GM21447 (cell line): ENCODE results near the gene AHRR.

Experiments
- ATAC-seq: cut with Tn5 transposase; IDR thresholded peaks from one replicate; pipeline ENCODE4 v1.9.1; 2021; ENCODE audit not compliant: unreplicated experiment

Gene AHRR

DNA sequence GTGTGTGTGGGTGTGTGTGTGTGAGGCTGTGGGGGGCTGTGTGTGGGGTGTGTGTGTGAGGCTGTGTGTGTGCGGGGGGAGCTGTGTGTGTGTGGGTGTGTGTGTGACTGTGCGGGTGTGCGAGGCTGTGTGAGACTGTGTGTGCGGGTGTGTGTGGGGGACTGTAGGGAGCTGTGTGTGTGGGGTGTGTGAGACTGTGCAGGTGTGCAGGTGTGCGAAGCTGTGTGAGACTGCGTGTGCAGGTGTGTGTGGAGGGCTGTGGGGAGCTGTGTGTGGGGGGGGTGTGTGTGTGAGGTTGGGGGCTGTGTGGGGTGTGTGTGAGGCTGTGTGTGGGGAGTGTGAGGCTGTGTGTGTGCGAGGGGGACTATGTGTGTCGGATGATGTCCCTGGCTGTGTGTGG lies 23.2 kb downstream of the AHRR start:
- no peak for ATAC-seq

- ATAC-seq: no peak
Observed at GRCh38 chr5:345404-346195, 24.1 kb downstream of the AHRR start.

DNA sequence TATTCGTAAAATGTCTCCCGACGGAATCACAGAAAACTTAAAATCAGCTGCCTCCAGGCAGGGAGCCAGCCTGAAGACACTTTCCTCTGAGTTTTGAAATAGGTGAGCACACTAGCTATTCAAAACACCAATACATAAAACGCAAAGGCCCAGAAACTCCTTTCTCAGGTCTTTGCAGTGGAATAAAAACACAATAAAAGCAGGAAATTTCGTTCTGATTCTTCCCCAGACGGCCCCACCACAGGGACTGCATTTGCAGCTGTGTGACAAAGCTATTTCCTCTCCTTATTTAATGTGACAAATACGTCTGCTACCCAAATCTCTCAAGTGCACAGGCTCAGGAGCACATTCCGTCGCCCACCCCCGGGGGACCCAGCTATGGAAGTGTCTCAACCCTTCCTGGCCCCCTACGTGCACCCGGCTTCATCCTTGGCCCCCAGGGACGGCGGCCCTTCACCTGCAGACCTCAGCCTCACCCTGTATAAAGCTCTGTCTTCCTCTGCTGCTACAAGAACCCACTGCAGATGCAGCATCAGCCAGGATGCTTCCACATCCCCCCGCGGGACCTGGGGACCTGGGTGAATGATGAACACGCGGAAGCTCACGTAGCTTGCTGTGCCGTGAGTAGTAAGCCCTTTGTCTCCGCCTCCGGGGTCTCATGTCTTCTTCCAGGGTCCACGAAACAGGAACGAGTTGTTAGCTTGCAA lies 24.9 kb downstream of the AHRR start:
- ATAC-seq: no peak

DNA sequence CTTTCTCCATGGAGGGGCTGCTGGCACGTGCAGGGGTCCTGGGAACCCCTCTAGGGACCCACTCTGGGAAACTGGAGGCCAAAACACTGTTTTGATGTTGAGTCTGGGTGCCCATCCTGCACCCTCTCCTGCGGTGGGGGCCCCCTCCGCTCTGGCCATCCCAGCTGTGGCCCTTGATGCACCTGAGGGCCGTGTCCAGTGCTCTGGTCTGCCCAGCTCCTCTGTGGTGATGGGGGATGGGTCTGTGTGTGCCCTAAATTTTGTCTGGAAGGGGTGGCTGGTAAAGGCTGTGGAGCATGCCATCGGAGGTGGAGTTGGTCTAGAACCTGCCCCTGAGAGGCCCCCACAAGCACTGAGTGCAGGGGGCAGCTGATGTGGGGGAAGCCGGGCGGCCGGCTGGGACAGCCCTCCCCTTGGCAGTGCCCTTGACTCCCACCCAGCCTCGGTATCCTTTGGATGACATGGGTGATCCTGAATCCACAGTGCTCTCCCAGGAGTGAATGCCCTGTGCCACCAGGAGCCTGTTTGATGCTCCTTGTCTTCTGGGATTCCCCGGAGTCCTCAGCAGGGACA lies 26.3 kb downstream of the AHRR start:
- ATAC-seq: no peak

GRCh38 chr5:348726-349125 lies 27.2 kb downstream of the AHRR start:
- ATAC-seq: no peak

GRCh38 chr5:350355-350754 lies 28.8 kb downstream of the AHRR start:
- no peak for ATAC-seq

GRCh38 chr5:351084-351920 lies 29.8 kb downstream of the AHRR start:
- no peak for ATAC-seq

DNA sequence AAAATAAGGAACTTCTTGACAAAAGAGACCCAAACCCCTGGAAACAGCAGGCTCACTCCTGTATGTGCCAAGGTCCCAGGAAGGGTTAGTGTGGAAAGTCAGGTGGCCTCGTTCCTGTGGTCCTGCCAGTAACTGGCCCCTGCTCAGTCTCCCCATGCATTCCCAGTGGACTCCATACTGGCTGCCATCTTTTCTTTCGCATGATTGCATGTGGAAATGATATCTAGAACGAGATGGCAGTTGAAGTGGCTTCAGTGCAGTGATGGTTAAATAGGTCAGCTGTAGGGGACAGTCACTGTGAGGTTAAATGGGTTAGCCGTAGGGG lies 30.4 kb downstream of the AHRR start:
- ATAC-seq: no peak

DNA sequence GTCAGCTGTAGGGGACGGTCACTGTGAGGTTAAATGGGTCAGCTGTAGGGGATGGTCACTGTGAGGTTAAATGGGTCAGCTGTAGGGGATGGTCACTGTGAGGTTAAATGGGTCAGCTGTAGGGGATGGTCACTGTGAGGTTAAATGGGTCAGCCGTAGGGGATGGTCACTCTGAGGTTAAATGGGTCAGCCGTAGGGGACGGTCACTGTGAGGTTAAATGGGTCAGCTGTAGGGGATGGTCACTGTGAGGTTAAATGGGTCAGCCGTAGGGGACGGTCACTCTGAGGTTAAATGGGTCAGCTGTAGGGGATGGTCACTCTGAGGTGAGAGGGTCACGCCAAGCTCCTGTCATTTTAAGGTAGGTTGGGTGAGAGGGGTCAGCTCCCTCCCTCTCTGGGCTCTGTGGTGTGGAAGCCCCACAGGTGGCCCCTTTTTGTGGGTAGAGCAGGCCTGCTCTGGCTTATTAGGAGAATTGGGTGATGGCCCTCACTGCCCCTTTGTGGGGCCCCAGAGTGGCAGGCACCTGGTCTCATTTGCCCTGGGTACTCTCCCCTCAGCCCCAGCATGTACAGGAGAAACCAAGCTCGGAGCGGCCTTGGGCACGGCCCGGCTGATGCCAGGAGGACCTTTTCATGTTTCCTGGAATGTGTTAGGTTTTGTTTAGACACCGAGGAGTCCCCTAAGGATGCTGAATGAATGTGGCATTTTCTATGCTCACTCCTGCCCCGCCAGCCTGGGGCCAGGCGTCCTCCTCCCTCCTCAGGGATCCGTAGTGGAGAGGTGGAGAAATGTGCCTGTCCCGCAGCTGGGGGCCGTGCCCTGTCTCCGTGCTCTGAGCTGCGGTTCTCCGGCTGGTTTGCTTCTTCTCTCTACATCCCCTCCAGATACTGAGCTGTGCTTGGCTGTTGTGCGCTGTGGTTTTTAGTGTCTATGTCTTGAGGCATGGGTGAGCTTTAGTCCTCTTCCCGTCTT lies 31.4 kb downstream of the AHRR start:
- no peak for ATAC-seq

GRCh38 chr5:353612-354580 lies 32.4 kb downstream of the AHRR start:
- ATAC-seq: no peak

DNA sequence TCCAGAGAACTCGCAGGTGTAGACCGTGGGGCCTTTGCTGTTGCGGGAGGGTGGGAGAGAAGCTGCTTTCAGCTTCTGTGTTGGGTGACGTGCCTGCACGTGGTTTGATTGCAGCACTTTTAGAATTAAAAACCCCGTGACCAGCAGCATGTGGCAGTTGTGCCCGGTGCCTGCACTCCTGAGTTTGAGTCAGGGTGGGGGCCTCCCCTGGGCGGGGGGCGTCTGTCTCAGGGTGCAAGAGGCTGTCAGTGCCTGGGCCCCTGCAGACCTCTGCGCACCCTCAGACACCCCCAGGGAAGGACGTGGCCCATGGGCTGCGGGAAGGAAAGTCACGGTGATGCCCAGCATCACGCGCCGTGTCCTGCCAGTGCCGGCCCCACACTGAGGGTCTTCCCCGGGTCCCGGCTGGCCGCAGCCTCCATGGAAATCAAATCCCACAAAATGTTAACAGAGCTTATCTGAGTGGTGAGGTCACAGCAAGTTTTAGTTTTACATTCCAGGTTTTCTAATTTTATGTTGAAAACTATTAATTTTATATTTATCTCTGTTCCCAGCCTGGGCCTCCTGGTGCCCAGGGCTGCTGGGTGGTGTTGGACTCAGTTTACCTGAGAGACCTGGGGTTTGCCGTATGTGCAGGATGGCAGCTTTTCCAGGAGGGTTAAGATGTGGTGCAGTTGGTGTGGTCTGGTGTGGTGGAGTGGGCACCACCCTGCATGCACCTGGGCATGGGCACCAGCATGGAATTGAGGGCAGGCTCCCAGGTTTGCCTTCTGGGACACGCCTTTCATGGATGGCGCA lies 33.3 kb downstream of the AHRR start:
- ATAC-seq: no peak

GRCh38 chr5:355379-355935 lies 33.9 kb downstream of the AHRR start:
- ATAC-seq: no peak

GRCh38 chr5:355958-356357 lies 34.4 kb downstream of the AHRR start:
- ATAC-seq: no peak

DNA sequence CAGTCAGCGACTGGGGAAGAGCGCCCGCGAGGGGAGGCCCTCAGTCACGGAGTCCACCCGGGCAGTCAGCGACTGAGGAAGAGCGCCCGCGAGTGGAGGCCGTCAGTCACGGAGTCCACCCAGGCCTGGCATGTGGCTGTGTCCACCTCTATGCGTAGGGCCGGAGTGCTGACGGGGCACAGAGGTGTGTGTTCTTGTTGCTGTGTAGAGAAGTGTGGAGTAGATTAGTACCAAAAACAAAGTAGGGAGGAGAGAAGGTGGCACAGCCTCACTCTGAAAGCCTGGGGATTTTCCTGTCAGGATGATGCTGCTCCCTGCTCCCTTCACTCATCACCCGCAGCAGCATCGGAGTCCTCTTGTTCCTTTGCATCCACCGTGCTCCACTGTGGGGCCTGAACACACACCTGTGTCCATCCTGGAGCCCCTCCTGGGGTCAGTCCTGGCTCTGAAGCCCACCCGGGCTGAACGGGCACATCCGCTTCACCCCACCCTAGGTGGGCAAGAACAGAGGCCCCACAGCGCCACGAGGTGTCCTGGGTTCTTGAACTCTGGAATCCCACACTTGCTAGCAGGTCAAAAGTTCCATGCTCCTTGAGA lies 37.9 kb downstream of the AHRR start:
- no peak for ATAC-seq

DNA sequence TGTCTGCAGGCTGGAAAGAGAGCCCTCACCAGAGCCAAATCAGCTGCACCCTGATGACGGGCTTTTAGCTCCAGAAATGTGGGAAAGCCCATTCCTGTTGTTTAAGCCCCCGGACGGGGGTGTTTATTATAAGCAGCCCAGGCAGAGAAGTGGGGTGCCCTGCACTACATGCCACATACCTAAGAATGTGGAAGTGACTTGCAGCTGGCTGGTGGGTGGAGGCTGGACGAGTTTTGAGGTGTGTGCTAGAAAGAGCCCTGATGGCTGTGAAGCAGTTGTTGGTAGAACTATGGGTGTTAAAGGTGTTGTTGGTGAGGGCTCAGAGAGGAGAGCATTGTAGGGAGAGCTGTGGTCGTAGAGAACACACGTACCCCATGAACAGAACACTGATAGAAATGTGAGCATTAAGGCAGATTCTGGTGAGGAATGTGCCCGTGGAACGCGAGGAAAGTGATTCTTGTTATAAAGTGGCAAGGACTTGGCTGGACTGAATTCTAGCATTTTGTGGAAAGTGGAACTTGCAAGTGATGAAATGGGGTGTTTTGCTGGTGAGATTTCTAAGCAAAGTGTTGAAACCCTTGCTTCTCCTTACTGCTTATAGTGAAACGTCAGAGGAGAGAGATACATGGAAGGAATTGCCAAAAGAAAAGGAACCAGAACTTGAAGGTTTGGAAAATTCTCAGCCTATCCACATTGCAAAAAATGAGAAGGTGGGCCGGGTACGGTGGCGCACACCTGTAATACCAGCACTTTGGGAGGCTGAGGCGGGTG lies 38.9 kb downstream of the AHRR start:
- ATAC-seq: no peak

DNA sequence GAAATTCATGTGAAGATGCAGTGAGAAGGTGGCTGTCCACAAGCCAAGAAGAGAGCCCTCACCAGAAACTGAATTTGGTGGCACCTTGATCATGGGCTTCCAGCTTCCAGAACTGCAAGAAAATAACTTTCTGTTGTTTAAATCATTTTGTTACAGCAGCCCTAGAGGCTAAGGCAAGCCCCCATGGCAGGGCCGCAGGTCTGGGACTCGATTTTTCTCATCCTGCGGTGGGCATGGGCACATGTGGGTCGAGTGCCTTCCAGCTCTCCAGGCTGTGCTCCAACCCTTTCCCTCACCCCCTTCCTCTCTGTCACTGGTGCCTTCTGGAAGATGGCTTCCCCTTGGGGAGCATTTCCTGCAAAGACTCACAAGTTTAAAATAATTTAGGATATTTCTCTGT lies 40.7 kb downstream of the AHRR start:
- ATAC-seq: no peak
